ENCODE measurements around the gene ELL2.
A peak's percentile ranks its signal among the peaks of the same experiment; 100 is the strongest.
"Not testable (repeated sequence)": the region's sequence is repeated elsewhere in the genome, so short reads cannot be mapped to it uniquely, and the experiment has no call there.

Gene ELL2

DNA sequence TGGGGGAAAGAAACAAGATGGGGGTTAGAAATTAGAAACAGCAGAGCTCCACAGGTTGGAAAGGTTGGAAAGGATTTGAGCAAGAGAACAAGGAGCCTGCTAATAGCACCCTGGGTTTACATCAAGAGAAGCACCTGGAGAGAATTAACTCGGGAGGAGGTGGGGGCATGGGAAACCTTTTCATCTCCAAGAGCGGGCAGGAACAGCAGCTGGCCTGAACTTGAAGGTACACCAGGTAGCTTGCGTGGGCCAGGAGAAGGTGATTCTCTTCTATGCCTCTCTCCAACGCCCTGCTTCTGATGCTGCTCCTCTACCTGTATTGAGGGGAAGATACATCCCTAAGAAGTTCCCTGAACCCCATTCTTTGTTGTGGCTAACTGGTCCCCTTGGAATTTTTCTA is 102.0 kb downstream of the ELL2 start:
- DNase-seq (ENCODE audit: low read depth in 2 of 2), result no peak

DNA sequence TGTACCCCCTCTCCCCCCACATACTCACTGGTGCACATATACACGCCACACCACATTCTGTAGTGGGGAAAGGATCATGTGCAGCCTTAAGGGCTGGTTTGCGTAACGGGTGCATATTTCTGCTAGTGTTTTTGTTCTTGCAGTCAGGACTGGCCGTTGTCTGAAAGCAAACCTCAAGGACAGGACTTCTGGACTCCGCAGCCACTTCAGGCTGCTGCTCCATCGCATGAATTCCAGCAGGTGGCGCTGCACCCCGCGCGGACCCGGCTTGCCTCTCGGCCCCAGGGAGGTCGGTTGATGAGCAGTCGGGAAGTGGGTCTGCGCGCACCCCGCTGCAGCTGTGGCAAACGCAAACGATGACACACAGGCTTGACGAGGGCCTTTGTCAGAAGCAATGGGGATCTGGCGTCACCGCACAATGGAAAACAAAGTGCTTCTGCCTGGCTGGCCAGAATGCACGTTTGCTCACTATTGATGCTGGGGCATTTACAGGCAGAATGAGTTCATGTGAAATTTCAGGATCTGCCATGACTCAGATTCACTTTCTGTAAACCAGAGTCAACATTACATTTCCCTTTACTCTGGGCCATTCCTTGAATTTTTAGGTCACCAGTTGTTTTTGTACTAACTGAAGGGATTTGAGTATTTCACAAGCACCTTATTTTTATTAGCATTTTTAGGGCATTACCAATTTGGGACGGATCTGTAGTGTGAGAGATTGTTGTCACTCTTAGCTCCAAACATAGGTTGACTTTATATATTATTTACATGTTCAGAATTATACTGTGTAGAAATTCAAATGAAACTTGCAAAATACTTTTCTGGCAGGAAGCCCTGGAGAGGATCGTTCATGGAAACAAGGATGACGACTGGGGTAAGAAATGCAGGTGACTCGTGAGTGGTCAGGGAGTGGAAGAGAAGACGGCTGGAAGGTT is 102.7 kb downstream of the ELL2 start:
- peak; percentile 88 to 92 for DNase-seq (ENCODE audit: low read depth in 2 of 2)

DNA sequence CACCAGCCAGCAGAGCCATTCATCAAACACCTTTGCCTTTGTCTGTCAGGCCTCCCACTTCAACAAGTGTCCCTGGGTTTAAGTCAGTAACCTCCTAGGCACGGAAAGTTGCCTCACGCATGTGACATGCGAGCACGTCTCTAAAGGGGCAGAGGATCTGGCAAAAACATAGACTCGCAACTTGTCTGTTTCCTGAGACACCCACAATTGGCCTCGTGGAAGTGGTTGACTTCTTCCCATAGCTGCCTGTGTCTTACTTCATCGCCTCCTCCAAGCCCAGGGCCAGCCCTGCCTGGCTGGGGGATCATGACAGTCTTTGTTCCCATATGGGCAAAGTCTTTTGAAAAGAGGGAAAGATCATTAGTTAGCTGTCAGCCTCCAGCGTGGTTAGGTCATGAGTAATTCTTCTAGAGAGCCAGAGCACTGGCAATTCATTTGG is 103.6 kb downstream of the ELL2 start:
- no peak for DNase-seq (ENCODE audit: low read depth in 2 of 2)

DNA sequence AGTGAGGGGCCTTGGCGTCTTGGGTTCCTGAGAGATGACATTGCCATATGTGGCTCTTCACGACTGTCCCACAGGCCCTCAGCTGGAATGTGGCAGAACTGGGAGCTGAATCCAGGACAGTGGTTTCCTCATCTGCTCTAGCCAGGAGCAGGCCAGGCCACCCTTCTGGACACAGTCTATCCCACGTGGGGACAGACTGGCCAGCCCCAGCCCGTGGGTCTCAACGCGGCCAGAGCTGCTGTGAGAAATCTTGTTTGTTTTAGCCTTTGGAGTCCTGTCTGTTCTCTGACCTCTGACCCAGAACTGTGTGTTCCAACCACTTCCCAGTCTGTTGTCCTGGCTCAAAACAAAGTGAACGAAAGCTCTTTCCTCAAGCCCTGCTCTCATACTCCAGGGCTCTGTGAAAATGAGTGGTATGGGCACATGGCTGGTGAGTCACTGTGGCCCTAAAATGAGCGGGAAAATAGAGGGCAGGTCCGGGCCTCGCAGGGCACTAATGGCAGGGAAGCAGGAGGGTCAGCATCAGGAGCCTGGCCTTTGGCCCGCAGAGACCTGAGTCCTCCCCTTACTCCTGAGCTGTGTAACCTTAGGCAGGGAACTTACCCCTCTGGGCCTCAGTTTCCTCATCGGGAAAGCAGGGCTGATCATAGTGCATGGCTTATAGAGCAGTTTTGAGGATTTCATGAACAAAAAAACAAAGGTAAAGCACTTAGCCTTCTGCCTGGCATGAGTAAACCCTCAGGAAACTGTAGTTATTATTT is 104.3 kb downstream of the ELL2 start:
- DNase-seq (ENCODE audit: low read depth in 2 of 2), result no peak

DNA sequence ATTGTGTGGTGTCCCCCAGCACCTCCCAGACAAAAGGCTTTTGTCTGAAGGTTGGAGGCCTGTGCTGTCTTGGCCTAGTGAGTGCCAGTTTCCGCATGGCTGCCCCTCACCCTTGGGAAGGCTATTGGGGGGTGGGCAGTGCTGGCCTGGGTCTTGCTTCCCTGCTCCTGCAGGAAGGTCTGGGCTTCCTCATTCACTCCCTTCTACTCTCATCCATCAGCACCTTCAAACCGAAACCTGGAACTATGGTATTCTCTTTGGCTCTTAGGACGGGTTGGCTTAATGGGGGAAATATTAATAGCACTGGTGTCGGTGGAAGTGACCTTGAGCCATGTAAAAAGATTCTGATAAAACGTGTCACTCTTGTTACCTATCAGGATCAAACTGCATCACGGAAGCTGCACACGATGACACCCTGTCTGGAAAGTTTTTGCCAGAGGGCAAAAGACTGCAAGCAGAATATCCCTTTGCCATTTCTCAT is 105.1 kb downstream of the ELL2 start:
- no peak for DNase-seq (ENCODE audit: low read depth in 2 of 2)

DNA sequence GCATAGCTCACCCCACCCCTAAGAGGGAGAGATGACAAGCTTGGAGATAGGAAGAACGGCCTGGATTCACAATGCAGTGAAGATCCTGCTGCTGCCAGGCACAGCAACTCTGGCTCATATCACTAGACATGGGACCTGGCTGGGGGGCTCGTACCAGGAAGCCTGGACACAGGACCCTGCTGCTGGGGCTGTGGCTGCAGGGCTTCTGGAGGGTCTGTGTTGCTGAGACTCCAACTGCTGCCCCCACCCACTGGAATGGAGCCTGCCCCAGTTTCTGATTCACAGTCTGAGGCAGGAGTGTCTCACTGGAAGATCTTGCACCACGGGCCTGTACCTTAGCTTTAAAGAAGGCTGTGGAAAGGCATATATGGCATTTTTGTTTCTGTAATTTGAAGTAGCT is 108.2 kb downstream of the ELL2 start:
- no peak for DNase-seq (ENCODE audit: low read depth in 2 of 2)

DNA sequence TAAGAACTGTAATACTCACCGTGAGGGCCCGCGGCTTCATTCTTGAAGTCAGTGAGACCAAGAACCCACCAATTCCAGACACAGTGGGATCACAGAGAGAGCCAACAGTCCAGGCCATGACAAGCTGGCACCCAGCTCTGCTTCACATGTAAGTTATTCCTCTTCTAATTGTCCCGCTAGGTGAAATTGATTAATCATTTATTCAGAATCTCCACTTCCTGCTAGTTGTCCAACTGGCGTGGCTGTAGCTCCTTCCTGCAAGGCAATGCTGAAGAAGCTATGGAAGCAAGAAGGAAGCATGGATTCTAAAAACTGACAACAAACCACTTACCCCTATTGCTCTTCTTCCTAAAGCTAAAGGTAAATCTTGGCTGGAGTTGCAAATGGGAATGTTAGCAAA is 109.1 kb downstream of the ELL2 start:
- DNase-seq (ENCODE audit: low read depth in 2 of 2), result no peak

DNA sequence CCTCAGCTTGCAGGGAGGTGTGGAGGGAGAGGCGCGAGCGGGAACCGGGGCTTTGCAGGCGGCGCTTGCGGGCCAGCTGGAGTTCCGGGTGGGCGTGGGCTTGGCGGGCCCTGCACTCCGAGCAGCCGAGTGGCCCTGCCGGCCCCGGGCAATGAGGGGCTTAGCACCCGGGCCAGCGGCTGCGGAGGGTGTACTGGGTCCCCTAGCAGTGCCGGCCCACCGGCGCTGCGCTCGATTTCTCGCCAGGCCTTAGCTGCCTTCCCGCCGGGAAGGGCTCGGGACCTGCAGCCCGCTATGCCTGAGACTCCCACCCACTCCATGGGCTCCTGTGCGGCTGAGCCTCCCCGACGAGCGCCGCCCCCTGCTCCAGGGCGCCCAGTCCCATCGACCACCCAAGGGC is 110.5 kb downstream of the ELL2 start:
- not testable (repeated sequence) for DNase-seq (ENCODE audit: low read depth in 2 of 2)

DNA sequence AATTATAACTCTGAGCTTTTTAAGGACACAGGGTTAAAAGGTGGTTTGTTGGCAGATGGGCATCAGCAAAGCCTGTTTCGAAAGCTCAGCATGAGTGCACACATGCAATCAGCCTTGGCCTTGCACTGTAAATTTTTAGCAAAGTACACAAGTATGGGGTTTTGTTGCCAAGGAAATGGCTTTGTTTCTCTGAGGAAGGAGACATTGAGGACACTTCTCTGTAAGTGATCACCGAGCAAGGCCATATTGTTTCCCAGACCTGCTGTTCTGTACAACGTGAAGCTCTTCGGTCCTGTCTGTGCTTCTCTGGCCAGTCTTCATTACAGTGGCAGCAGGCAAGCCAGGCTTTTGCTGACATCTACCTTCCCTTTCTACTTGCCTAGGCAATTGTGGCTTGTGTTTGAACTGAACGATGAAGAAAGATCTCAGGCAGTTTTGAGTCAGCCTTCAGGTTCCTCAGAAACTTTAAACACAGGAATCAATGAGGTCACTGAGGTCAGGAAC is 111.2 kb downstream of the ELL2 start:
- no peak for DNase-seq (ENCODE audit: low read depth in 2 of 2)

DNA sequence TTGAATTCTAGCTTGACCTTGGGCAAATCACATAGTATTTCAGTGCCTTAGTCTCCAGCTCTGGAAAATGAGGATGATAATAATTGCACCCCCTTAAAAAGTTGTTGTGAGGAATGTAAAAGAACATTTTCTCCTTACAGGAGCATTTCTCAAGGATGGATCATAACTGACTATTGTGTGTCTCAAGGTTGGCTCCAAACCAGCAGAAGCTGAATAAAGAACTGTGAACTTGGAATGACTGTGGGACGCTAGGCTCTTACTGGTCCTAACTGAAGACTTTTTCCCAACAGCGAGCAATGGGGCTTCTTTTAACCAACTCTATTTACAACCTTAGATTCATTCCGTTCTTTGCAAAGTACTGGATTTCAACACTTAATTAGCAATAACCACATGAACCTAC is 113.0 kb downstream of the ELL2 start:
- DNase-seq (ENCODE audit: low read depth in 2 of 2), result no peak

DNA sequence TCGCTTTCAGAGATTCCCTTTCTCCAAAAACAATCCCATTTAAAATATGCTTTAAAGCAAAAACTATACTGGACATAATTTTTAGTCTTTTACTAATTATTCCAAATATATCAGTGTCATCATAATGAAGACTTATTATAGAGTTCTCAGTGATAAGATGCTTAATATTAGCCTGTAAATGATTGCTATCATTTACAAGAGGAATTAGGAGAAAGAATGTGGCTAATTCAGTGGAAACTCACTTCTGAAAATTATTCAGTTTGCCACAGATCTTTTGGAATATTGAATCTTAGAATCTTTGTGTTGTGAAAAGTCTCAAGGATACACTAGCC is 114.4 kb downstream of the ELL2 start:
- no peak for DNase-seq (ENCODE audit: low read depth in 2 of 2)

DNA sequence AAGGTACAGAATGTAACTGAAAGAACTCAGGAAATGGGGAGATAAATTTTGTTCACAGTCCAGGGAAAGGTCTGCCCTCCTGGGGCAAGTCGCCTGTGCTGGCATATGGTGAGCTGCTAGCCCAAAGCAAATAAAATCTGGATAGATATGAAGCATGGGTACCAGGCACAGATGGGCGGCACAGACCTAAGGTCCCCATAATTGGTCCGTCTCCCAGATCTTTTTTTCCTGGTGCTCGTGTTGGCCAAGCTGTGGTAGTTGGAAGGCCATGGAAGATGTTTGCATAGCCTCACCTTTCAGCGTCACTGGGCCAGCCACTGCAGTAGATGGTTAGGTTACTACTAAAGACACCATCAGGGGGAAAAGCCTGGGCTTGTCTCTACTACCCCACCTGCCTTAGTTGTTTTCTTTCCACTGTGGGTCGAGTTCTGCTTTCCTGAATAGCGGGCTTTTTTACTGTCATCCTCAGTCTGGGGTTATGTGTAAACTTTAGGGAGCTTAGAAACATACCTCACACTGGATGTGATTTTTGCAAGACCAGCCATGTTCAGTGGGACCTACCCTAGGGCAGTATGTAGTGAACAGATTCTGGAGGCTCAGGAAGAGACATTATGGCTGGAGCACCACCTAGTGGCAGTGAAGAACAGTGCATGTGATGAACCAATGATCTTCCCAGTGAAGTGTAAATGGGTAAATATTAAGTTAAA is 114.9 kb downstream of the ELL2 start:
- DNase-seq (ENCODE audit: low read depth in 2 of 2), result peak; percentile 39 to 56

DNA sequence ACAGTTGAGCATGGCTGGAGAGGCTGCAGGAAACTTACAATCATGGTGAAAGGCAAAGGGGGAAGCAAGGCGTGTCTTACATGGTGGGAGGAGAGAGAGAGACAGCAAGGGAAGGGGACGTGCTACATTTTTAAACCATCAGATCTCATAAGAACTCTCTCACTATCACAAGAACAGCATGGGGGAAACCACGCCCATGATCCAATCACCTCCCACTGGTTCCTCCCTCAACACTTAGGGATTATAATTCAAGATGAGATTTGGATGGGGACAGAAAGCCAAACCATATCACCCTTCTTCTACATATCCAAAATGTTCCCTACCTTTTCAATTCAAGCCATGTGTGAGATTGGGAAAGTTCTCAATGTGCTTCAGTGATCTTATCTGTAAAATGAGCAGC is 116.3 kb downstream of the ELL2 start:
- DNase-seq (ENCODE audit: low read depth in 2 of 2), result no peak

DNA sequence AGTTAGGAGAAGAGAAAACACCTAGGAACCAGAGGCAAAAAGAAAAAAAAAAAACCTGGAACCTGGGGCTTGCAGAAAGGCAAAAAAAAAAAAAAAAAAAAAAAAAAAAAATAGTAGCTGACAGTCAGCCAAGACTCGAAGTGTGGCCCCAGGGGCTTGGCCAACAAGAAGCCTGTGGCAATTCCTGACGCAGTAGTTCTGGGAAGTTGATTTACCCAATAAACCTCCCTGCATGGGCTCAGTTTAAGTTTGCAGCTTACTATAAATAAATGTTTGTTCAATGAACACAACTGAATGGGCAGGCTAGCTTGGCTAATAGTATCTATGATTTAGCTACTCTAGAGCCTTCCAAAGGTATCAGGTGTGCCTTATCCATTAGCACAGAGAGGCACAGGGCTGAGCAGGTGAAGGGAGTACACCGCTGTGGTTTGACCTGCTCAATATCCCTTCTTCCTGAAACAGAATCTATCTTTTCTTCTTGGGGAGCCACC is 117.9 kb downstream of the ELL2 start:
- DNase-seq (ENCODE audit: low read depth in 2 of 2), result no peak

DNA sequence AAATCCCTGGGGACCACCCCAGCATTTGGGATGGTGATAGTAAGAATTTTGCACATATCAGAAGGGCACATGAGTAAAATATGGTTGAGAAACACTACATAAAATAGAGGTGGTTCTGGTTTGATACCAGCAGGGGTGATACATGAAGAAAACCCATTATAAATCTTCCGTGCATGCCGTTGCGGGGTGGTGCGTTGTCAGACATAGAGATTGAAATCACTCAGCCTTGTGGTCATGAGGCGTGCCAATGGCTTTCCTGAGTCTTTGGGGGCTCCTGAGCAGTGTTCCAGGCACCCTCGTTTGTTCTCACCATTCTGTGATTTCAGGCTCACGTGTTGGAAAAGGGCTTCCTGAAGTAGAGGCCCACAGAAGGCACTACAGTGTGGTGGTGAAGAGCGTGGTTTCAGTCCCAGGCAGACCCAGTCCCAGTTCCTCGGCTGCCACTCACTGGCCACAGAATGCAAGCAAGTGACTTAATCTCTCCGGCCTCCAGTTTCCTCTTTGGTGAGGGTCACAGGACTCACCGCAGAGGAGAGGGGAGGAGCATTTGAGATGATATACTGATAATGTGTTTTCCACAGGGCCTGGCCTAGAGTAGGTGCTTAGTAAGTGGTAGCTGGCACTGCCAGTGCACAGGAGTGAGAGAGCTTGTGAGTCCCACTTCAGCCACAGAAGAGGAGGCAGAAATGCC is 118.7 kb downstream of the ELL2 start:
- DNase-seq (ENCODE audit: low read depth in 2 of 2), result peak; percentile 47 to 52

DNA sequence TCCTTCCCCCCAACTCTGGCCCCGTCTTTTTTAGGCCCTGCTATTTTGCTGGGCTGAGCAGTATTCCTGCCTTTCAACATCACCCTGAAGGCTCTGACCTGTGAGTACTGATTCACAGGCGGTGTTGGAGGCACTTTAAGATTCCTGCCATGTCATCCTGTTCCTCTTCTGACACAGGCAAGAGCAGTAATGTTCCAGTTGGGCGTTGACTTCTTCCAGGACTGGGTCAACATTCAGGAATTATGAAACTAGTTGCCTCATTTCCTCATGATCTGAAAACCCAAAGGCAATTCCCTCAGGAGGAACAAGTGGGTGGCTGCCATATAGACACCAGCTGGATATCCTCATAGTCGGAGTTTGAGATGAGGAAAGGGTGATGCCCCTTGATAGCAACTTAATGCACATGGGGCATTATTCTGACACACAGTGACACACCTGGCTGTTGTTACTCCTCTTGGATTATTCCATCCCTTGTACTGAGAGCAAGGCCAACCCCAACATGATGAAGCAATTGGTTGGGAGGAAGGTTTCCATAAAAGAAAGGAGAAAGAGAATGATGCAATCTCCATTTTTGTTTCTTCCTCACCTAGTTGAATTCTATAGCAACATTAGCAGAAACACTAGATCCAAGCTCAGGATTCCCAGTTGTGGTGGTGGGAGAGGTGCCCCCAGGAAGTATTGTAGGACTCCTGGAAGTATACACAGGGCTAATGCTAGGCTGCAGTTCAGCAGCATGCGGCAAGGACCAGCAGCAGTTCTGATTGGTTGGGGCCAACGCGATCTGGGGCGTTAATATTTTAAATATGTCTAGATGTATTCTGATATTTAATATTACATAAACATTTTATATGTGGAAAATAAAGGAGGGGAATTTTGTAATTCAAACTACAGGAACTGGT is 119.5 kb downstream of the ELL2 start:
- no peak for DNase-seq (ENCODE audit: low read depth in 2 of 2)

DNA sequence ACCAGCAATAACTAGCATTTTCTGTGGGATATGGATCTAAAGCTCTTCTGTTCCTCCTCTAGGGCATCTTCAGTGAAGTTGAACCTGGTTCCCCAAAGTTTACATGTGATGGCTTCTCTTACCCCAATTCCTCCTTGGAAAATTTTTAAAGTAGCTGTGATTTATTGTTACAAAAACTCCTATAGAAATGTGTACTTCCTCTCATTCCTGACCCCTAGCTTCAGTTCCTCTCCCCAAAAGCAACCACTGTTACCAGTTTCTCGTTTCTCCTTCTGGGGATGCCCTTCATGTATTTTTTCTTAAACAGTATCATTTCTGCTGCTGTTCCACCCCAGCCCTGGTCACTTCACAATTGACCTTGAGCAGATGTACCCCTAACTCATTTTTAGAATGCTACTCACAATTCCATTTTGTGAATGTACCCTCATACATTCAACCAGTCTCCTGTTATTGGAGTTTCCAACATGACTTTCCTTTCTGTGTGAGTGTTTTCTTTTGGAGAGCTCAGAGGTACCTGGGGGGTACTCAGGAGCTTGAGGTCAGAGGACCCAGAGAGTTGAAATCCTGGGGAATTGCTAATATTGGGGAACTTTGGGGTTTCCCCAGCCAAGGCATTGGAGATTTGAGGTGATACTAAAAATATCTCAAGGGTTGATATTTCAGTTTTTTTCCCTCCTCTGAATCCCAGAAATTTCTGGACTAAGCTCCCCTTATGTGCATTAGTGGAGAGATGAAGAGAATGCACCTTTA is 120.5 kb downstream of the ELL2 start:
- no peak for DNase-seq (ENCODE audit: low read depth in 2 of 2)

DNA sequence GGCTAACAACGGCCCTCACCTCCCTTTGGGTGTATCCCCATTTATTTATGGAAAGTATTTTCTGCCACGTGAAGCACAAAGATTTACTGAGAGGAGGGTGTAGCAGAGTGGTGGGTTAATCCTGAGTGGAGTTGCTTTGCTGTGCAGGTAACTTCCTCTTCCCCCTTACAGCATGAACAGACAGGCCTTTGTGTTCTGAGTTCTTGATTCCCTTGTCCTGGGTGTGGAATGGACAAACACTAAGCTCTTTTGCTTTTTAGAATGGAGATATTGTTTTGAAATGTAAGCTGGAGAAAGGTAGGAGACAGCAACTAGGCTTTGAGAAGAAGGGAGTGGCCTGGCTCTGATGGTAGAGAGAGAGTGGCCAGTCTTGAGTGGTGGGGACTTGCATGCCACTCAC is 122.0 kb downstream of the ELL2 start:
- no peak for DNase-seq (ENCODE audit: low read depth in 2 of 2)

DNA sequence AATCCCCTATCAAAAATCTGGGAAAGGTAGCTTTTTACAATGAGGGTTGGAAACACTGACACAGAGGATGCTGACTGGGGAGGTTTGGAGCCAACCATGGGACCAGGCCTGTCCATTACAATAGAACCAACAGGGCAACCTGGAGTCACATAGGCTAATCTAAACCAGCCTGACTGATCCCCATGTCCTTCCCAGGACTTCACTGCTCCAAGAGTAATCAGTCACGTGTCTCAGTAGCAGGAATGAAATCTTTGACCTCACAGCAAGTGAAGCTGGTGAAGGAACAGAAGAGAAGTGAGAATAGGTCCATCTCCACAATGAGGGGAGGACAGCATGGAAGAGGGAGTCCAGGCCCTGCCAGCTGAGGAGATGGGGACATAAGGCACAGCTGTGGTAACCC is 123.1 kb downstream of the ELL2 start:
- DNase-seq (ENCODE audit: low read depth in 2 of 2), result no peak

Data from stimulated activated CD8-positive, alpha-beta memory T cell treated with anti-CD3 and anti-CD28 coated beads, Interleukin-7, amount 100 ng/mL, for 4 hours (primary cell).